Mucosa of rectum (tissue), 2 donors: ENCODE data around the gene DUSP16.

ENCODE experiments used
- H3K27ac ChIP-seq, 2 donors: one replicate each; pipeline ENCODE4 v1.7.0; 2013; ENCODE audit warnings: inconsistent platforms in 2 of 2, low read depth in 2 of 2, low read length in 2 of 2
- H3K27me3 ChIP-seq, 2 donors: one replicate each; pipeline ENCODE4 v1.7.0; 2013; ENCODE audit warnings: low read length in 2 of 2; ENCODE audit not compliant: control insufficient read depth in 2 of 2, insufficient read depth in 2 of 2
- H3K36me3 ChIP-seq, 2 donors: one replicate each; pipeline ENCODE4 v1.7.0; 2013; ENCODE audit warnings: low read length in 2 of 2; ENCODE audit not compliant: control insufficient read depth in 2 of 2, insufficient read depth in 2 of 2
- H3K4me1 ChIP-seq, 2 donors: one replicate each; pipeline ENCODE4 v1.7.0; 2013; ENCODE audit warnings: low read length in 2 of 2, mild to moderate bottlenecking in 1 of 2; ENCODE audit not compliant: control insufficient read depth in 2 of 2, insufficient read depth in 2 of 2
- H3K4me3 ChIP-seq, 2 donors: one replicate each; pipeline ENCODE4 v1.7.0; 2013; ENCODE audit warnings: low read length in 2 of 2
- H3K9ac ChIP-seq, 2 donors: one replicate each; pipeline ENCODE4 v1.7.0; 2013; ENCODE audit warnings: low read length in 2 of 2, low read depth in 1 of 2, mild to moderate bottlenecking in 1 of 2
- H3K9me3 ChIP-seq, 2 donors: one replicate each; pipeline ENCODE4 v1.7.0; 2013; ENCODE audit warnings: low read length in 2 of 2; ENCODE audit not compliant: control insufficient read depth in 2 of 2
- donor health status: healthy.
- donor health status: Normal muscosa, but diverticular disease.

DUSP16 gene

DNA sequence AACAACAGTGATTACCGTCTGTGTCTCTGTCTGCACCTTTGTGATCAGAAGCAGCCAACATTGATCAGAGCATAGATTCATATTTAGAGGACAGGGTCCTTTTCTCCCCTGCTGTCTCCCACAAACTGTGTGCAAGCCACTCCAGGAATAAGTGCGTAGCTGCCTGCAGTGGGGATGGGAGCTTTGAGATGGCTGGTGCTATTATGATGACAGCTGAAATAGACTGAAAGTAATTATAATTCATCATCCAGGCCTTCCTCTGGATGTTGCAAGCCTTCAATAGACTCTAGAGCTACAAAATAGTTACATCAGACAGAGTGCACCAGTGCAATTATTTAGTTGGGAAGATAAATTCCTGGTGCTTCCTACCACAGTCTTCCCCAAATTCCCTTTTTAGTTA, 137.7 kb downstream of the DUSP16 start:
- H3K27ac ChIP-seq, result no peak overlapping the region
- no peak overlapping the region for H3K4me3 ChIP-seq
- no peaks in the 10 kb centered on the region for H3K9me3 ChIP-seq

More for the DNA sequence above, 137.7 kb downstream of the DUSP16 start:
- Histone ChIP-seq H3K27me3 (no peaks in the 10 kb centered on the region), H3K4me1 (no peaks in the 10 kb centered on the region), H3K9ac (no peak overlapping the region), H3K36me3 (no peaks in the 10 kb centered on the region)
